Measurements from ENCODE around the gene TTYH3.
A peak's percentile ranks its signal among the peaks of the same experiment; 100 is the strongest.

The TTYH3 gene

GRCh38 chr7:2637066-2637471, 5.3 kb downstream of the TTYH3 start:
- no peak for DNase-seq

- DNase-seq: no peak
Measured at GRCh38 chr7:2637505-2638223, 5.9 kb downstream of the TTYH3 start.

- DNase-seq: no peak
Measured at GRCh38 chr7:2638224-2638991, 6.6 kb downstream of the TTYH3 start.

GRCh38 chr7:2639181-2639681, 7.4 kb downstream of the TTYH3 start:
- no peak for DNase-seq

- DNase-seq: no peak
Measured at GRCh38 chr7:2639695-2640481, 8.1 kb downstream of the TTYH3 start.

GRCh38 chr7:2640482-2640830, 8.7 kb downstream of the TTYH3 start:
- no peak for DNase-seq

GRCh38 chr7:2640846-2641316, 9.1 kb downstream of the TTYH3 start:
- DNase-seq: no peak

- no peak for DNase-seq
Measured at GRCh38 chr7:2641406-2642393, 9.9 kb downstream of the TTYH3 start.

- no peak for DNase-seq
Measured at GRCh38 chr7:2643386-2644219, 11.8 kb downstream of the TTYH3 start.

- DNase-seq: no peak
Measured at GRCh38 chr7:2644220-2644561, 12.4 kb downstream of the TTYH3 start.

GRCh38 chr7:2644562-2645273, 12.9 kb downstream of the TTYH3 start:
- no peak for DNase-seq

GRCh38 chr7:2645274-2645868, 13.6 kb downstream of the TTYH3 start:
- peak in 1 of 2 donors; percentile 30 for DNase-seq

GRCh38 chr7:2646336-2646679, 14.5 kb downstream of the TTYH3 start:
- DNase-seq: no peak

GRCh38 chr7:2646680-2647571, 15.1 kb downstream of the TTYH3 start:
- no peak for DNase-seq

- DNase-seq: no peak
Measured at GRCh38 chr7:2647594-2648172, 15.9 kb downstream of the TTYH3 start.

- DNase-seq: no peak
Measured at GRCh38 chr7:2649139-2649838, 17.5 kb downstream of the TTYH3 start.

- no peak for DNase-seq
Measured at GRCh38 chr7:2649991-2650390, 18.2 kb downstream of the TTYH3 start.

- no peak for DNase-seq
Measured at GRCh38 chr7:2650451-2650850, 18.7 kb downstream of the TTYH3 start.

All from stimulated activated CD4-positive, alpha-beta T cell treated with anti-CD3 and anti-CD28 coated beads, Interleukin-2, amount 100 ng/mL, for 24 hours (primary cell).